GM18909 (cell line): ENCODE results near the gene FGD2.

ENCODE experiments used
- ATAC-seq: cut with Tn5 transposase; IDR thresholded peaks from one replicate; pipeline ENCODE4 v1.9.1; 2021; ENCODE audit warnings: mild to moderate bottlenecking; ENCODE audit not compliant: unreplicated experiment, poor library complexity

Gene FGD2

DNA sequence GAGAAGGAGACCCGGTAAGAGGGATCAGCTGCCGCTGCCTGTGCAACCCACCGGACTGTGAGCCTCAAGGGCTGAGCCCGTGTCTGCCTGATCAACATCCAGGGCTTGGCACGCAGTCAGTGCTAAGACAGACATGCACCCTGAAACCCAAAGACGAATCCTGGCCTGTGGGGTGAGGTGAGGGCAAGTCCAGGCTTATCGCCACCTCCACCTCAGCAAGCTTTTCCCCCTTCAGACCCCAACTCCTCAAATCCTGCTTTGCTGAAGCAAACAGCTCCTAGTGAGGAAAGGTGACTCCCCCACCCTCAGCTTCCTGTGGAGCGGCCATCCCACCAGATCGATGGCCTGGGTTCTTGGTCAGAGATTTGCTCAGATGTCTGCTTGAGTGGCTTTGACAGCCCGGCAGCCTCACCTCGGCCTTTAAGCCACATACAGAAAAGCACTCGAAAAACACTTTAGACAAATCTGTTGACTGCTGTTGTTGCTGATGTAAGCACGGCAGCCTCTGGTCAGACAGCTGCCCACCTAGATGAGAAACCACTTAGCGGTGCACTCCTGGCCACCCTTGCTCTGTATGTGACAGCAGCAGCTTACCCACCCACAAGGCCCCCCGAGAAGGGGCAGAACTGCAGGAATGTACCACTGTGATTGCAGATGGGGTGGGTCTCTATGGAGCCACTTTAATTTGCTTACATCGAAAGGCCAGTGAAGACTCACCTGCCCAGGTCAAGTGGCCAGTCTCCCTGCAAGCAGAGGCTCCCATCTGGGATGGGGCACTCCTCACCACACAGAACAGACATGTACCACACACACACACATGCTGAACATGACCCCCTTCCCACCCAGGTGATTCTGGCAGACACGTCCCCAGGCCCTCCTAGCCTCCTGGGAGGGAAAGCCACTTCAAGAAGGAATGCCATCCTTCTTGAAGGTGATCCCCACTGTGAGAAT lies 34.3 kb upstream of the FGD2 start:
- no peak for ATAC-seq

DNA sequence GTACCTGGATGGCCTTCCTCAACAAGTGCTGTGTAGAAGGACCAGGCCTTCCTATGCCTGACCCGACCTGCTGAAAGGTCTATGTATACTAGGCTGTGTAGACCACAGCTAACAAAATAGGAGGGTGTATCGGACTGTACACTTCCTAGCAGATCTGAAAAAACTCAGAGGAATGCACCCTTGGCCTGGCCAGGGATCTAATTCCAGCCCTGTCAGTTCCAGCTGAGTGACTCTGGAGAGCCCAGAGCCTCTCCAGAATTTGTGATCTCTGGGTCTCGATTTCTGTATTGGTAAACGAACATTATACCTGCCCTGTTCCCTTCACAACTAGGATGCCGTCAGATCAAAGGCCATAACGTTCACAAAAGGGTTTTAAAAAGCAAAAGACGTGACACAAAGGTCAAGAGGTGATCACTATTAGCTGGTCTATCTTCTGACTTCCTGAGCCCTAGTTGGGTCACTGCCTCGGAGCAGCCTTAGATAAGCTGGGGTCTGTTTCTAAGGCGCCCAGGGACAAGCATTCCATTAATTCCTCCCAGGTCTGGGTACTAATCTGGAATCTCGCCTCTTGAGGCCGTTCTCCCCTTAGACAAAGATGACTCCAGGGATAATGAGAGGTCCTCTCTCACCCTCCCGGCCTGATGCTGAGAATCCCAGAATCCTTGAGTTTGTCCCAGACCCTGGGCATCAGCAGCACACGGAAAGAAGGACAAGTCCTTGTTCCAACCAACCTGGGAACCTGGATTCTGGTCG lies 33.4 kb upstream of the FGD2 start:
- no peak for ATAC-seq

DNA sequence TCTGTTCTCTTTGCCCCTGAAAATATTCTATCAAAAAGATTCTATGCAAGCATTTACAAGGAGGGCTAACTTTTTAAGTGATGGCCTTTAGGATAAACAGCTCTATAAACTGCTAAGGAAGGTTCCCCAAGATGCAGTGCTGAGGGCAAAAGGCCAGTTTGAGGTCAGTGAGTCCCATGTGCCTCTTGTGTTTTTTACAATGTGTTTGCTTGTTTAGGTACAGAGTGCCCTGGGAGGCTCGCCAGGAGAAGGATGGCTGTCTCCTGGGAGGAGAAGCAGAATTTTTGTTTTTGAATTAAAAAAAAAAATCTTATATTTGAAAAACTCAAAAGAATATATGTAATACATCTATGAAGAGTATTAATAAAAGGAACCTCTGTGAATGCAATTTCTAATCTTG lies 32.3 kb upstream of the FGD2 start:
- no peak for ATAC-seq

DNA sequence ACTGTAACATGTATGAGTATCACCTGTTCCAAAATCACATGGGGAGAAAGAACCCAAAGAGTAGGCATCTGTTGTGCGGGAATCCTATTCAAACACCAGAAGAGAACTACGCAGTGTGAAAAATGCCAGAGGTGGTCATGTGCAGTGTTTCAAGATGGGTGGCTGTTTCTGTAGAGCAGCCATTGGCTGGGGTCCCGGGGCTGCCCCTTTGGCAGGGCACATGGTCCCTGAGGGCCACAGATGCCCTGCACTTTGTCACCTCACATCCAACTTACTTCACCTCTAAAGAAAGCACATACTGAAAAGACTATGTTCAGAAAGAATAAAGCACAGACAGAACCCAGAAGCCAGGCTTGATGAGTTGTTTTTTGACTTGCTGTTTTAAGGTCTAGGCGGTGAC lies 31.8 kb upstream of the FGD2 start:
- ATAC-seq = no peak

GRCh38 chr6:36975231-36976006 lies 30.0 kb upstream of the FGD2 start:
- ATAC-seq = no peak

DNA sequence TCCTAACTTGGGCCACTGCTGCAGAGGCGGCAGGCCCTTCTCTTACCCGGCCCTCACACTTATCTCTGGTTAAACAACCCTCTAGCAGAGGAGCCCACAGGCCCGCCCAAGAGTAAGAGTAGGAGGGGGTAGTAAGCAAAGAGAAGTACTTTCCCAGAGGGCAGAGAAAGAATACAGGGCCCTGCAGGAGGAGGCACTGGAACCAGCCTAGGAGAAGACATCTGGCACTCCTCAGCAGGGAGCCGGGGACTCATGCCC lies 29.5 kb upstream of the FGD2 start:
- ATAC-seq = no peak

- ATAC-seq = no peak
Observed at GRCh38 chr6:36976509-36976908, 28.9 kb upstream of the FGD2 start.

- no peak for ATAC-seq
Observed at GRCh38 chr6:36976931-36977330, 28.5 kb upstream of the FGD2 start.

DNA sequence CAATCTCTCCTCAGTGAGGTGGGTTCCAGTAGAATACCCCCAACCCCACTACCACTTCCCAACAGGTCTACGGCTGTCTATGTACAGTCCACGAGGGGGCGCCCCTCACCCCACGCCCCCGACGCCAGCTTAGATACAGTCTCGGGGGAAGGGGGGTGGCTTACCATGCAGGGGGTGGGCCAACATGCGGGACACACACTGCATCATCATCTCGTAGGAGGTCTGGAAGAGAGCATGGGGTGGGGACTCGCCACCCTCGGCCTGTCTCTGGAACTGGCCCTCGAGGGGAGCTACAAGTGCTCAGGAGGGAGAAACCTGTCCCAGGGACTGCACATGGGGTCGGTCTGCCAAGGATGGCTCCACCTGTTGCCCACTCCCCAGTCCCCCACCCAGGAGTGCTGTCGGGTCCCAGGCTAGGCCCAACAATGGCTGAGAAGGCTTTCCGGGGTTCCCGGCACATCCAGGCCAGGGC lies 27.9 kb upstream of the FGD2 start:
- no peak for ATAC-seq

- ATAC-seq = no peak
Observed at GRCh38 chr6:36978421-36979346, 26.8 kb upstream of the FGD2 start.

- no peak for ATAC-seq
Observed at GRCh38 chr6:36979347-36979742, 26.1 kb upstream of the FGD2 start.

- no peak for ATAC-seq
Observed at GRCh38 chr6:36980129-36980528, 25.3 kb upstream of the FGD2 start.

DNA sequence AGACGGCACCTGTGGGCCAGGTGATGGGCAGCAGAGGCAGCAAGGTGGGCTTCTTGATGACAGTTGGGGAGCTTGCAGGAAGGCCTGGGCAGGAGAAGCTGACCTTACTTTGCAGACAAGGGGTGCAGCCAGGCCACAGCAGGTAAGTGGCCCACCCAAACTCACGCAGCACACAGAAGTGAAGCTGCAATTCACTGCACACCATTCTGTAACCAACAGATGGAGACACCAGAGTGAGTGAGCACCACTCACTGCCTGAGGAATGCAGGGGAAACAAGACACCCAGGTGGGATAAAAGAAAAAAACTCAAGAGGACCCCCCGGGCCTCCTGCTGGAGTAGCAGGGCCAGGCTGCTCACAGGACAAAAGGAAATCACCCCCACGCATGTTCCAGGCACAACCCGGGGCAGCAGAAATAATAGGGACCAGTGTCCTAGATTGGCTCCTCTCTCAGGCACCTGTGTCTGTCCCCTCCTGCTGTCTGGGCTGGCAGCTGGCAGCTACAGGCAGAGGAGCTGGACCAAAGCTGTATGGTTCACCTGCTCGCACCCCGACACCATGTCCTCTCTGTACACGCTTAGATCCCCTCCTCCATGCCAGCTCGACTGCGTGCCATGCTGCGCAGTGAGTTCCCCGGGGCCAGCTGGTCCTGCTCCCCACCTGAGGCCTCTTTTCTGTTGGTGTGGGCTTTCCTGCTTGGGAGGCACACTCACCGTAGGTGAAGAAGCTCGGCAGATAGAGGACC lies 24.4 kb upstream of the FGD2 start:
- ATAC-seq = no peak

DNA sequence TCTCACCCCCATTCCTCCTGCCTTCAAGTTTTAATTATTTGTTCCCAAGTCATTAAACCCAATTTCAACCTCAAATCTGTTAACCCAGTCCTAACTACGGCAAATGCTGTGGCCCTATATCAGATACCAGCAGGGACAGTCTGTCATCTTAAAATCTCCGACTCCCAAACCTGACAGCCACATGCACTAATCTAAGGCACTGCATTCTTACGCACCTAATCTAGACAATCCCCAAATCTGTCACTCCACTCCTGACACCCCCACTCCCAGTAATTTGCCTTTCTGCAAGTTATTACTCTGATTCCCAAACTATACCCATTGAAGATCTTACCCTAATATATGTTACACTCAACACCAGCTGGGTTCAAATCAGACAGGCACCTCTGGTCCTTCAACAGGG lies 21.9 kb upstream of the FGD2 start:
- ATAC-seq = no peak

DNA sequence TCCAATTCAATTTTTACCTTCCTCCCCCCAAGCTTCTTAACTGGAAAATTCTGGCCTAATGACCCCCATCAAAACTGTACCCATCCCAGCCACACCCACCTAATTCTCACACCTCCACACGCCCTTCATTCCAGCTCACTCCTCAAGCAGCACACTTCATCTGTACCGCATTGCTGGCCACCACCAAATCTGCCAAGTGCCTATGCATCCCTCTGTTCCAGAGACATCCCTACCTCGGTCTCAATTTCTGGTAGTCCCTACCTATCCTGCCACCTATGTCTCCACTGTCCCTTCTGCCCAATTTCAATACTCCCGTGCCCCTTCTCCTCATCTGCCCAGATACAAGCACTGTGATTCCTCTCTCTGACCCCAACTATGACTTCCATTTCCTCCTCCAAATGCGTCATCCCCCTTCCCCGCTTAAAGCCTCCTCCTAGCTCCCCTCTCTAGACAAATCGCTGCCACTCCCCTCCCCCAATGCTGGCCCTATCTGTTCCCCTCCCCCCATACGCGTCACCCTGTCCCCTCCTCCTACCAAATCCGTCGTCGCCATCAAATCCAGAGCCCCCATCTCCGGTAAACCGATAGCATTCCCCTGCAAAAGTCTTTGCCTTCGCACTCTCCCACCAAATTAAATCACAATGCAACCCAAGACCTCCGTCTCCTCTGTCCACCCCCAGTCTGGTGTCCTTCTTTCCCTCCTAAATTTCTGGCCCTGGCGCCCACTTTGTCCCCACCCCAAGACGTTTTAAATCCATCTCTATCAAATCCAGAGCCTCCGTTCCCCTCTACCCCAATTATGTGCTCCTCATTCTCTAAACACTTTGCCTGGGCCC lies 20.7 kb upstream of the FGD2 start:
- no peak for ATAC-seq

DNA sequence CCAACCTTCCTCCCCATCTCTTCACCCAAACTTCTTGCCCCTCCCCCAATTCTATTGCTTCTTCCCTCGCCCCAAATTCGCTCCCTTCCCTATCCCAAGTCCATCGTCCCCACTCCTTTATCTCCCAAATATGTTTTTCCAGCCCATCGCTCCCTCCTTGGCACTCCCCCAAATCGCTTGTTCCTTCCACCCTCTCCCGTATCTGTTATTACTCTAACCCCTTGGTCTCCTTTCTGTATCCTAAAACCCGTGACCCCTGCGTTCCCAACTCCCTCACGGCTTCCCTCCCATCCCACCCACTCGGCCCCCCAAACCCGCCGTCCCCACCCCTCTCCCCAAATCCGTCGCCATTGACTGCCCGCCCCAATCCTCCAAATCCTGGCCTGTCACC lies 20.0 kb upstream of the FGD2 start:
- ATAC-seq = no peak

GRCh38 chr6:36985808-36986703 lies 19.4 kb upstream of the FGD2 start, which contains the start of gene MTCH1:
MTCH1 (minus strand) TSS chr6:36986196; CDS start chr6:36986173, 23 bp downstream.
- ATAC-seq = peak; percentile 86
